Suppressor macrophage (primary cell): Measurements from ENCODE around the gene MTMR8.
A peak's percentile ranks its signal among the peaks of the same experiment; 100 is the strongest.
"Not testable (repeated sequence)": the region's sequence is repeated elsewhere in the genome, so short reads cannot be mapped to it uniquely, and the experiment has no call there.

Experiments used
- DNase-seq, 4 experiments: peaks; one replicate each; pipeline ENCODE4 v3.0.0-alpha.2; 2020 to 2022
- total RNA-seq, 17 experiments: gene quantifications; one replicate each; lab custom pipeline; 2026; ENCODE audit warnings: mixed read lengths in 6 of 17, inconsistent platforms in 3 of 17; lab: John Stamatoyannopoulos, UW

MTMR8 gene
- total RNA-seq: 0.64 to 2.9 (median 1.6) reads per million in 17 experiments

DNA sequence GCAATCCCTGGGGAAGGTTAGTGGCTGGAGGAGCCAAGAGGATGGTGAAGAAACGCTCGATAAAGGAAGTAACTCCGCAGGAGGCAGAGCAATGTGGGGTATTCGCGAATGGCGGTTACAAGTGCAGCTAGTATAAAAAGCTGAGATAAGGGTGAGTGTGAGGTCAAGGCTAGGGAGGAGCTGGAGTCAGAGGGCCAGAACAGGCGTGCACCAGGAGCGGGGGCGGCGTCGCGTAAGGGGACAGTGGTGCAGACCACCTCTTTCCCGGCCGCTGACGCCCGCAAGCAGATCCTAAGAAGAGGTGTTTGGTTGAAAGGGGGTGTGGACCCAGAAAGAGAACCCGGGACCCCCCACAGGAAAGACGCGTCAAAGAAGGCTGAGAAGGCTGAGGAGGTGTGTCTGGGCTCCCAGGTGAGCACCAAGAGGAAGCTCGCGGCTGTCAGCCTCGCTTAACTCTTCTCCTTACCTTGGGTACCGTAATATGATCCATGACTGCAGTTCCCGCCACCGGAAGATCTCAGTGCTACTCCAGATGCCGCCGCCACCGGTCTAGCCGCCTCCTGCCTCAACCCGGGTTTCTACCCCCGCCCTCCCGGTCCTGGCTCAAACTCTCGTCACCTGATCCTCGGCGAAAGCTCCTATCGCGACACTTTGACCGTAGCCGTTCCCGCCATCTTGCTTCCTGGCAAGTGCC lies at the start of gene MTMR8:
Gene MTMR8, minus strand, starts transcription at position 579 of the 694 bp plus-strand sequence. Its CDS starts 89 bp downstream, at position 490.
- peak; percentile 62 to 80 (median 70) for DNase-seq

DNA sequence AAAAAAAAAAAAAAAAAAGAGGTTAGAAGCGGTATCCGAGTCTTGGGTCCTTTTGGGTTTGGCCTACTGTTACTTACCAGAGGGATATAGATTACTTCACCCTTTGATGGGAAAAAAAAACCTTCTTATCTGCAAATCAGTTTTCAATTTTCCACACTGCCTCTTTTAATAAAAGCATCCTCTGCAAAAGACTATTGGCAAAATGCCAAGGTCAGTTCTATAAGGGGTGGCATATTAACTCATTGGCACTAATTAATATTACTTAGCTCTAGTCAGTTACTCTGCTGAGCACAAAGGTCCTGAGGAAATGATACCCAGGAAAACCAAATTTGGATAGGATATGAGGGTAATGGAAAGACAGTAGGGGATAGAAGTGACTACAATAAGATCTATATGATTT lies 44.3 kb upstream of the MTMR8 start:
- DNase-seq: no peak

DNA sequence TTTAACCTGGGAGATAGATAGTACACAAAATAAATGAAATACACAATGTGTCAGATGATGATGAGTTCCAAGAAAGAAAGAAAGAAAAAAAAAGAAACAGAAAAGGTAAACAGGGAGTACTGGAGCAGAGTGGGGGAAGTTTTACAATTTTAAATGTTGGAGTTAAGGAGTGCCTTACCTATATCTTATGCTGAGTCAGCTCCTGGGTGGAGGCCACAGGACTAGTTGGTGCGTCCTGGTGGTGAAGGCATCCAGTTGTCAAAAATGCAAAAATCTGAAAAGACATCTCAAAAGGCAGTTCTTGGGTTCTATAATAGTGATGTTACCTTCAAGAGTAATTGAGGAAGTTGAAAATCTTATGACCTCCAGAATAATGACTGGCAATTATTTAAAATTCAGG lies 42.4 kb upstream of the MTMR8 start:
- no peak for DNase-seq

DNA sequence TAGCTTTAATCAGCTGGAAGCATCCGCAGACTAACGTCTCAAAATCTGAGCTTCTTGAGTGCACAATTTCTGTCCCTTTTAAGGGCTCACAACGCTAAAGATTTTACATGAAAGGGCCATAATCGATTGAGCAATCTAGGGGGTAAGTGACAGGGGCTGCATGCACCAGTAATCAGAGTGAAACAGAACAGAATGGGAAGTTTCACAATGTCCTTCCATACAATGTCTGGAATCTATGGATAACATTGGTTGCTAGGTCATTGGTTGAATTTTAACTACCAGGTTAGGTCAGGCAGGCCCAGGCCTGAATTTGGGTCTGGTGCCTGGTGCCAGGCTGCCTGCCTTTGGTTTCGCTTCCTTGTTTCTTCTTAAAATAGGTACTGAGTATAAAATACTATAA lies 42.0 kb upstream of the MTMR8 start:
- DNase-seq: no peak

DNA sequence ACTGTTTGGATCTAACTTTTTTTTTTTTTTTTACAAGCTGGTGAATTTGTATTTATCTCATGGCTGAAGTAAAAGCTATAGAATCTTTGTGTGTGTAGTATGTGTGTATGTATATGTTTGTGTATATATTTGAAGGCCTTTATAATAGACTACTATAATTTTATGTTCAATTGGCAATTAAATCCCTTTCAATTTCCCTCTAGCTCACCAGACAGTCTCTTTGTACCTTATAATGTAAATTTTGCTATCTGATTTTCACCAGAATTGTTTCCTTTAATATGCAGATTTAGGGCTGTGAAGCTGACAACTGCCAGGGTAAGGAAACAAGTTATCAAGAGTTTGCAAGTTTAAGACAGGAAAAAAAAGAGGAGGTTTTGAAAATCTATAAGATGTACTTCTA lies 33.1 kb upstream of the MTMR8 start:
- no peak for DNase-seq

DNA sequence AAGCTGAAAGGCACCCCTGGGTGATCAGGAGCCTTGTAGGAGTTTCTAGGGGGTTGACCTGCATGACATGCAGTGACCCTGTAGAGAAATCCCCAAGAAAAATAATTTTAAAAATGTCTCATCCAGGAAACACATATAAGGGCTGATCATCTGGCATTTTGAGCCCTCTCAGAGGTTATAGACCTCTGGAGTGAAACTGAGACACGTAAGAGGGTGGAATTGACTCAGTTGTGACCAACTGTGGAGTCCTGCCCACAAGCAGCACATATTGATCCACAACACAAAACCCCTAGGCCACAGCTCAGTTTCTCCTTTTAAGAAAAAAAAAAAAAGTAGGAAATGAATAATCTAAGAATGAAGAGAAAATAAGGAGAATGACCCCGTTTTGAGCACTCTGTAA lies 32.5 kb upstream of the MTMR8 start:
- no peak for DNase-seq

DNA sequence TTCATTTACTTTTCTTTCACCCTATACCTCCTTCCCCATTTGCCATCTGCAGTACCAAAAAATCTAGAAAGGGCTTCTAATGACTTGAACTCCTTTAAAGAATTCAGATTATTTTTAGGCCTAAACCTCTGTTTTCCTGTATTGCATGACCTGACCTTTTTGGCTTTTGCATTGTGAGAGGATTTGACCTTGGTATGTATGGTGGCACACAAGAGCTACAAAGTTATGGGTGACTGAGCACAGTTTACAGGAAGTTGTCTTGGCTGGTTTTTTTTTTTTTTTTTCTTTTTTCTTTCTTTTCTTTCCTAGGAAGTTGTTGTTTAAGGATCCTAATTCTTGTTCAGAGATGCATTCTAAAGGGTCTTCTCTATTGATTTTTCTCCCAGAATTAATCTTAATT lies 32.0 kb upstream of the MTMR8 start:
- DNase-seq: no peak

DNA sequence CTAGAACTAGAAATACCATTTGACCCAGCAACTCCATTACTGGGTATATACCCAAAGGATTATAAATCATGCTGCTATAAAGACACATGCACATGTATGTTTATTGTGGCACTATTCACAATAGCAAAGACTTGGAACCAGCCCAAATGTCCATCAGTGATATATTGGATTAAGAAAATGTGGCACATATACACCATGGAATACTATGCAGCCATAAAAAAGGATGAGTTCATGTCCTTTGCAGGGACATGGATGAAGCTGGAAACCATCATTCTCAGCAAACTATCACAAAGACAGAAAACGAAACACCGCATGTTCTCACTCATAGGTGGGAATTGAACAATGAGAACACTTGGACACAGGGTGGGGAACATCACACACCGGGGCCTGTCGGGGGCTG lies 14.5 kb upstream of the MTMR8 start:
- not testable (repeated sequence) for DNase-seq

DNA sequence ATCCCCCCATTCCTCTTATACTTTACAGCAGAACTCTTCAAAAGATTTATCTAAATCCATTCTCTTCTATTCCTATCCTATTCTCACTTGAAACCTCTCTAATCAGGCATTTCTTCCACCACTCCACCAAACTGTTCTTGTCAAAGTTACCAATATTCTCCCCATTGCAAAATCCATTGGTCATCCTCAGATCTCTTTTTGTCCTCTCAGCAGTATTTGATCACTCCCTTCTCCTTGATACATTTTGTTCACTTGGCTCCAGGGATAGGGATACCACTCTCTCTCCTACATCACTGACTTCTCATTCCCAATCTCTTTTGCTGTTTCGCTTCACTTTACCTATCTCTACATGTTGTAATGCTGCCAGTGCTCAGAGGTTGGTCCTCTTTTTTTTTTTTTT lies 2.8 kb upstream of the MTMR8 start:
- no peak for DNase-seq

DNA sequence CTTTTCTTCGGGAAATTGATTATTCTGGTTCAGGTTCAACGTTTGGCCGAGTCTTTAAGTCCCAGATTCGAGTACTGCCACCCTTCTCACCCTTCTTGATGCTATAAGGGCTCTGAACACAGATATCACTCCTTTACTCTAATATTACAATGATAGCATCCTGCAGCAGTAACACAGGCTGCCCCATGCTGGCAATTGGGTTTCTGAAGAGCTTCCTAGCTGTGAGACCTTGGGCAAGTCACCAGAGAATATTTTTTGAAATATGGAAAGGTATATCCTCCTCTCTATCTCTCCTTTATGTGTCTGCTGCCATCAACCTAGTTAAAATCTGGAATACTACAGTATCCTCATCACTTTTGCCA lies 297 bp upstream of the MTMR8 start:
- no peak for DNase-seq

DNA sequence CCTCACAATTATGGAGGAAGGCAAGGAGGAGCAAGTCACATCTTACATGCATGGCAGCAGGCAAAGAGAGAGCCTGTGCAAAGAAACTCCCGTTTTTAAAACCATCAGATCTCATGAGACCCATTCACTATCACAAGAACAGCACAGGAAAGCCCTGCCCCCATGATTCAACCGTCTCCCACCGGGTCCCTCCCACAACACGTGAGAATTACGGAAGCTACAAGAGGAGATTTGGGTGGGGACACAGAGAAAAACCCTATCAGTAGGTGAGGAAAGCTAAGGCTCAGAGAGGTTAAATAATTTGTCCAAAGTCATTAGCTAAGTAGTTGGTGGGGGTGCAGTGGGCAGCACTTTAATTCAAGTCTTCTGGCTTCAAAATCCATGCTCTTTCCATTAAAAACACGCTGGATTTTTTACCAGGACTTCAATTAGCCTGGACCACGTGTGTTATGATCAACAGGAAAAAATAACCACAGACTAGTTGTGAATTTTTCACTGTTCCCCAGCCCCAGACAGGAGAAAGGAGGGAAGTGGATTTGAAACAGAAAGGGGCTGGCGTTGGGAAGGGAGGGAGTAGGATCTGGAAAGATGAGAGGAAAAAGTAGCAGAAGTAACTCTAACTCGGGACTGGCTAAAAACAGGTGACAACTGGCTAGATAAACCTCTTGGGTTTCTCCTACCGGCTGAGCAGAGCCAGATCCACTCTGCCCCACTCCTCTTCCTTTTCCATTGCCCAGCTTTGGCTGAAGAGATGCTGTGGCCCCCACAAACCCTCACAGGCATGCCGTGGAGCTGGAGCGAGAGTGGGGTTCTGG lies 986 bp downstream of the MTMR8 start:
- no peak for DNase-seq

DNA sequence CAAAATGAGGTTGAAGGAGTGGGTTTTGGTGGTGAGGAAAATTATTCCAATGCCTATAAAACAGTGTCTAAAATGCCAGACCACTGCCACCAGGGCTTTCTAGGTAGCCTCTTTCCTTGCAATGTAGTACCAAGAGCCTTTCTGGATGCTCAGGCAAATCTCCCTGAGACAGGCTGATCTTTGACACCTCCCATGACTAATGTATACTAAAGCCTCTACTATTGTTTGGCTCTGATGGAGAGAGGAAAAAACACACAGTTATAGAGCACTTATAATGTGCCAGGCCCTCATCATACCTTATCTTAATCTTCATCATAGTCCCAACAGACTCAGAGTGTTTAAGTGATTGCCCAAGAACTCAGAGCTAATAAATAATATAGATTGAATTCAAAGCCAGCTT lies 5.8 kb downstream of the MTMR8 start:
- no peak for DNase-seq

DNA sequence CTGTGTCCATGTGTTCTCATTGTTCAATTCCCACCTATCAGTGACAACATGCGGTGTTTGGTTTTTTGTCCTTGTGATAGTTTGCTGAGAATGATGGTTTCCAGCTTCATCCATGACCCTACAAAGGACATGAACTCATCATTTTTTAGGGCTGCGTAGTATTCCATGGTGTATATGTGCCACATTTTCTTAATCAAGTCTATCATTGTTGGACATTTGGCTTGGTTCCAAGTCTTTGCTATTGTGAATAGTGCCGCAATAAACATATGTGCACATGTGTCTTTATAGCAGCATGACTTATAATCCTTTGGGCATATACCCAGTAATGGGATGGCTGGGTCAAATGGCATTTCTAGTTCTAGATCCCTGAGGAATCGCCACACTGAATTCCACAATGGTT lies 14.5 kb downstream of the MTMR8 start:
- DNase-seq: not testable (repeated sequence)

DNA sequence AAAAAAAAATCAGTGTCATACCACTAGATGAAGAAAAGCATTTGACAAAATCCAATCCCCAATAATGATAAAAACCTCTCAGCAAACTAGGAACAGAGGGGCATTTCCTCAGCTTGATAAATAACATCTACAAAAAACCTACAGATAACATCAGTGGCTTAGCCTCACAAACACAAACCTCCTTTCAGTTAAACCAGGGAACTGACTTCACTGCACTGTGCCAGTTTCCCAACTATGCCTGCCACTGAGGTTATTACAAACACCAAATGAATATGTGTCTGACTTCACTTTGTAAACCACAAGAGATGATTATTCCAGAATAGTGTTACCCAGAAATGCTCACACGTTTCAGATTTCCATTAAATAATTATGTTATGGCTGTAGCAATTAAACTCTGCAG lies 15.3 kb downstream of the MTMR8 start:
- no peak for DNase-seq

DNA sequence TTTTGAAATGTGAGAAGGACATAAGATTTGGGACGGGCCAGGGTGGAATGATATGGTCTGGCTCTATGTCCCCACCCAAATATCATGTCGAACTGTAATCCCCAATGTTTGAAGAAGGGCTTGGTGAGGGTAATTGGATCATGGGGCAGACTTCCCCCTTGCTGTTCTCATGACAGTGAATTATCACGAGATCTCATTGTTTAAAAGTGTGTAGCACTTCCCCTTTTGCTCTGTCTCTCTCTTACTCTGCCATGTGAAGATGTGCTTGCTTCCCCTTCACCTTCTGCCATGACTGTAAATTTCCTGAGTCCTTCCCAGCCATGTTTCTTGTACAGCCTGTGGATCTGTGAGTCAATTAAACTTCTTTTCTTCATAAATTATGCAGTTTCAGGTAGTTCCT lies 17.5 kb downstream of the MTMR8 start:
- DNase-seq: no peak

DNA sequence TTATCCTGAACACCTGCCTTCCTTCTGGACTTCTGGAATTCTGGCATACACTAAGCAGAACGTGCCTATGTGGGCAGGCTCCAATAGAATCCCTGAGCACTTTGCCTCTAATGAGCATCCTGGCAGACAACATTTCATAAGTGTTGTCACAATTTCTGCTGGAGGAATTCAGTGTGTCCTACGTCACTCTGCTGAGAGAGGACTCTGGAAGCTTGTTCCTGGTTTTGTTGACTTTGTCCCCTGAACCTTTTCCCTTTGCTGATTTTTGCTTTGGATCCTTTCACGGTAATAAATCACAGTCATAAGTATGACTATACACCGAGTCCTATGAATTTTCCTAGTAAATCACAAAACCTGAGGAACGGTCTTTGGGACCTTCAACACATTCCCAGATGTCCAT lies 43.2 kb downstream of the MTMR8 start:
- DNase-seq: no peak

DNA sequence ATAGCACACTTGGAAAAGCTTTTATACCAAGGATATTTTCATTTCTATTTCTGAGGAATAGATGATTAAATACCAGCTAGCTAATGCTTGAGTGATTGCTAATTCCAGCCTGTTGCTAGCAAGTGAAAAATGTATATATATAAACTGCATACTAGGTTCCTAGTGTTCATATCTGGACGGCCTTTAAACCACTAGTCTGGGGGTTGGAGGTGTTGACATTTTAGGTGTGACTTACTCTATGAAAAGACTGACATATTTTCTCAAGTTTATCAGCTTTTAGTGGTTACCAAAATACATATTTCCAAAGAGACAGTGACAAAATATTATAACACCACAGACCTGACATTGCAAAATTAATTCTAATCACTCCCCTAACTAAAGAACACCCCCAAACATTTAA lies 44.7 kb downstream of the MTMR8 start:
- DNase-seq: no peak

DNA sequence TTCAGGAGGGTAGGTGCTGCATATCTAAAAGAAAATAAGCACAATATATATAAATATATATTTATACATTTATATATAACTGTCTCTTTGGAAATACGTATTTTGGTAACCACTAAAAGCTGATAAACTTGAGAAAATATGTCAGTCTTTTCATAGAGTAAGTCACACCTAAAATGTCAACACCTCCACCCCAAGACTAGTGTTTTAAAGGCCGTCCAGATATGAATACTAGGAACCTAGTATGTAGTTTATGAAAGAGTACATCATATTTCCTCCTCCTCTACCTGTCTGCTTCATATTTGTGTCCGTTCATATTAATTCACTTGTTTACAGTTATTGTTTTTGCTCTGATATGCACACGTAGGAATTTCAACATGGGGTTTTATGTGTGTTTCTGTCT lies 45.2 kb downstream of the MTMR8 start:
- DNase-seq: no peak

DNA sequence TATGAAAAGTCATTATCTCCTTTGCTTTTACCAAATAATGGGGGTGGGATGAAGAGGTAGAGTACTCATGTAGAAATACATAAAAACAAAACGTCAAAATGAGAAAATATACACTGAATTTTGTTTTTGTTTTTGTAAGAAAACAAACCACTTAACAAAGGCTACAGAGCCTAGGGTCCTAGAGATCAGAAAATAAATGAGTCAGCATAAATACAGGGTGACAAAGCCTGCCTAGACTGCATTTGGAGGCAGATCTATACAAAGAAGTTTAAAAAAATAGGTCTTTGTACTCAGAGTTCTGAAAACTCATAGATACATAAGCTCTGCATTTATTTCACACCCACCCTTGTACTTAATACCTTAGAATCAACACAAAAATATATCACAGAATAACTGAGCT lies 52.4 kb downstream of the MTMR8 start:
- no peak for DNase-seq

DNA sequence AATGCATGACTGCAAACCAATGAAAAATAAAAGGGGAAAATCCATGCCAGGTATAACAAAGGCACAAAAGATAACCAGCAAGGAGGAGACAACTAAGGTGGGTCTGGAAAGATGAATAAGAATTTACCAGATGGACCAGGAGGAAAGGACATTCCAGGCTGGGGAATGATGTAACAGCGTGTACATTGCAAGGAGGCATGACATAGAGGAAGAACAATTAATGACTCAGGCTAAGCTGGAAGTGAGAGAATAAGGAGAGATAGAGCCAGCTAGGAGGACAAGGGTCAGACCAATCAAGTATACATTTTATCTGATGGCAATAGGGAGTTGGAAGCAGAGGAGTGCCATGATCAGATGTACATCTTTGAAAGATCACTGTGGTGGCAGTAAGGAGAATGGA lies 57.0 kb downstream of the MTMR8 start:
- DNase-seq: no peak

DNA sequence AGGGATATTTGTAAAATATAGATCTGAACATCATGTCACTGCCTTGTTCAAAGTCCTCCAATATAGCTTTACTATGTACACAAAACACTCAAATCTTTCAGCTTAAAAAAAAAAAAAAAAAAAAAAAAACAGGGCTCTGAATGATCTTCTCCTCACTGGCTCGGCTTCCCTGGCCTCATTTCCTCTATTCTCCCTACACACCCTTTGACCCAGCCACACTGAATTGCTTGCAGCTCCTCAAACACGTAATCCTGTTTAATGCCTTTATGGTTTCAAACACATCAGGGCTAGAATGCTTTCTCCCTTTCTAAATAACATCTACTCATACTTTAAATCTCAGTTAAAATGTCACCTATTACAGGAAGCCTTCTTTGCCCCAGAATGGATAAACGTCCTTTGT lies 60.8 kb downstream of the MTMR8 start:
- DNase-seq: no peak

DNA sequence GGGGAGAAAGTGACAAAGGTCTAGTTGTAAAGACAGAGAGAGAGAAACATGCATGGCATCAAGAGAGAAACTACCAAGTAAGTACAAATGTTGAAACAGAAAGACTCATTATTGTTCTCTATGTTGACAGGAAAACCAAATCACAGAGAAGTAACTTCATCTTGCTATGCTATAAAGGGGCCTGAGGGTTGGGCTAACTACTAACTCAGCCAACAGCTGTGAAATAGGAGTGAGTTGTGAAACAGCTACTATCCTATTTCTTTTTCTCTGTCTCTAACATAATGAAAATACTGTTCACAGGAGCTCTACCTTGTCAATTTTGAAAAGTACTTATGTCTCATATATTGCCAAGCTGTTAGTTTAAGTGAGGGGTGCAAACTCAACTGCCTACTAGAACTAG lies 65.0 kb downstream of the MTMR8 start:
- DNase-seq: no peak

DNA sequence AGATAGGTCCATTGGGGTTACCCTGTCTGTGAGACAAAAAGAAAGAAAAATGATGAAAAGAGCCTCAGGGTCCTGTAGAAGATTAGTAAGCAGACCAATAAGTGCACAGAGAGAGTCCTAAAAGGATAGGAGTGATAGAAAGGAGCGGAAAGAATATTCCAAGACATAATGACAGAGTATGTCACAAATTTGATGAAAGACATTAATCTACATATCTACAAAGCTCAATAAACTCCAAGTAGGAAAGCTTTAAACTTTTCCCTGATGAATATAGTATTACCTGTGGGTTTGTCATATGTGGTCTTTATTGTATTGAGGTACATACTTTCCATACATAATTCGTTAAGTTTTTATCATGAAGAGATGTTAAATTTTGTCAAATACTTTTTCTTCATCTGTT lies 73.7 kb downstream of the MTMR8 start:
- no peak for DNase-seq

DNA sequence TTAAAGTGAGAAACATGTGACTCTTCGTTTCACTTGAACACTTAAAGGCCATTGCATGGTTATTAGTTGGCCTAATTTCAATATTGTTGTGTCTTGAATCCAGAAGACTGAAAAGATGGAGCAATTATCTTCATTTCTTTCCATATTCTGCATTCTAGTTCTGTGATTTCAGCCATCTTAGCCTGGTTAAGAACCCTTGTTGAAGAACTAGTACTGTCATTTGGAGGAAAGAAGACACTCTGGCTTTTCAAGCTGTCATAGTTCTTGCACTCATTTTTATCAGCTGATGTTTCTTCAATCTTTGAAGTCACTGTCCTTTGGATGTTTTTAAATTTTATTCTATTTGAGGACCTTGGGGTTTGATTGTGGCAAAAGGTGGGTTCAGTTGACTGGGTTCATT lies 81.6 kb downstream of the MTMR8 start:
- DNase-seq: no peak
